K562 (cell line): ENCODE data around the gene ATP6V1F. TPM values are rescaled to one million over a fixed set of nuclear protein-coding genes. Genes with fewer than 3 reads are reported as not detected.

Experiments used
- BRCA1 ChIP-seq, 2 experiments: fragments of 450-650 bp in 1 of 2; sonication (generic) in 1 of 2; formaldehyde crosslinking in 1 of 2; IDR thresholded peaks; 2 replicates each; pipeline versions ENCODE4 v1.5.0 to v1.6.1; 2017 to 2020; ENCODE audit warnings: mild to moderate bottlenecking in 1 of 2, missing genetic modification reagents in 1 of 2
- HDAC8 ChIP-seq: fragments of 450-650 bp; IDR thresholded peaks from 2 replicates; pipeline ENCODE4 v1.6.1; 2016; ENCODE audit warnings: mild to moderate bottlenecking, missing genetic modification characterization, moderate library complexity, missing compliant biosample characterization
- IRF2 ChIP-seq: sonication (generic); formaldehyde crosslinking; IDR thresholded peaks from 2 replicates; pipeline ENCODE4 v1.8.1; 2022; ENCODE audit warnings: mild to moderate bottlenecking, missing genetic modification reagents
- MBD2 ChIP-seq: sonication (generic); IDR thresholded peaks from 2 replicates; pipeline ENCODE4 v1.6.1; 2016; ENCODE audit warnings: low read depth, borderline replicate concordance
- NFIX ChIP-seq: fragments of 250-450 bp; sonication (Bioruptor Pico); IDR thresholded peaks from 2 replicates; pipeline ENCODE4 v1.4.0; 2020; ENCODE audit warnings: low read depth, mild to moderate bottlenecking, moderate library complexity
- RFX7 ChIP-seq: fragments of 250-450 bp; sonication (Bioruptor Pico); IDR thresholded peaks from 2 replicates; pipeline ENCODE4 v1.5.1; 2021; ENCODE audit warnings: mild to moderate bottlenecking
- TAF9B ChIP-seq: fragments of 450-650 bp; IDR thresholded peaks from 2 replicates; pipeline ENCODE4 v1.6.1; 2018; ENCODE audit warnings: mild to moderate bottlenecking; ENCODE audit not compliant: partially characterized antibody
- TAL1 ChIP-seq: fragments of 450-650 bp; IDR thresholded peaks from 2 replicates; pipeline ENCODE4 v1.6.1; 2016; ENCODE audit warnings: mild to moderate bottlenecking
- TCFL5 ChIP-seq: fragments of 250-450 bp; sonication (Bioruptor Pico); conservative IDR thresholded peaks from 2 replicates; pipeline ENCODE4 v1.6.1; 2021; ENCODE audit warnings: mild to moderate bottlenecking, moderate library complexity, matching md5 sums
- TOE1 ChIP-seq, 2 experiments: fragments of 450-650 bp in 1 of 2; sonication (generic) in 1 of 2; formaldehyde crosslinking in 1 of 2; IDR thresholded peaks; 2 replicates each; pipeline versions ENCODE4 v1.7.1 to v1.8.0; 2016 to 2022; ENCODE audit warnings: borderline replicate concordance in 2 of 2, mild to moderate bottlenecking in 2 of 2, antibody characterized with exemption in 1 of 2, inconsistent platforms in 1 of 2, low read depth in 1 of 2, missing genetic modification reagents in 1 of 2, moderate library complexity in 1 of 2
- polyA plus RNA-seq, 8 experiments: library from polyadenylated mRNA; depleted of rRNA in 4 of 8; stranded (reverse) in 5 of 8; unstranded in 3 of 8; fragments of >200 nt; fragmentation: Nextera tagmentation in 2 of 8; fragmentation: Illumina TruSeq in 1 of 8; extraction: Ambion mirVana in 2 of 8; extraction: Trizol in 1 of 8; gene quantifications; 2 replicates each; pipeline versions ENCODE4 v1.2.1 to v1.2.3, GENCODE V29; 2011 to 2014; ENCODE audit warnings: inconsistent platforms in 1 of 8, missing spikeins in 1 of 8
- total RNA-seq, 7 experiments: library from RNA; depleted of rRNA in 6 of 7; stranded (reverse); fragments of >200 nt in 6 of 7; fragmentation: Illumina TruSeq in 2 of 7; extraction: Trizol in 2 of 7; gene quantifications; 2 replicates each; pipeline versions ENCODE4 v1.2.1 to v1.2.3, GENCODE V29; 2011 to 2021; ENCODE audit warnings: low replicate concordance in 1 of 7
- TF ChIP-seq, protein P1 (sequence below): fragments of 250-450 bp; sonication (Bioruptor Pico); IDR thresholded peaks from 2 replicates; pipeline ENCODE4 v1.5.0; 2022; ENCODE audit warnings: mild to moderate bottlenecking
- TF ChIP-seq, protein P2 (sequence below): fragments of 450-650 bp; formaldehyde crosslinking; IDR thresholded peaks from 2 replicates; pipeline ENCODE4 v1.4.0; 2022; ENCODE audit warnings: missing genetic modification characterization
- TF ChIP-seq, protein P3 (sequence below), 2 experiments: IDR thresholded peaks; 2 replicates each; pipeline ENCODE4 v1.6.1; 2011; ENCODE audit warnings: borderline replicate concordance in 1 of 2, control low read depth in 1 of 2, low read depth in 1 of 2, low read length in 1 of 2, mild to moderate bottlenecking in 1 of 2, mixed read lengths in 1 of 2, moderate library complexity in 1 of 2; ENCODE audit not compliant: insufficient read depth in 1 of 2, insufficient read length in 1 of 2, poor library complexity in 1 of 2, severe bottlenecking in 1 of 2; ENCODE audit errors: extremely low read depth in 1 of 2

ATP6V1F gene
- total and polyA plus RNA-seq, 9 of the 15 experiments (the other 6 are each of a cell fraction or from before 2014, with no cell fraction given), result 206 to 1,123 (median 542) TPM

DNA sequence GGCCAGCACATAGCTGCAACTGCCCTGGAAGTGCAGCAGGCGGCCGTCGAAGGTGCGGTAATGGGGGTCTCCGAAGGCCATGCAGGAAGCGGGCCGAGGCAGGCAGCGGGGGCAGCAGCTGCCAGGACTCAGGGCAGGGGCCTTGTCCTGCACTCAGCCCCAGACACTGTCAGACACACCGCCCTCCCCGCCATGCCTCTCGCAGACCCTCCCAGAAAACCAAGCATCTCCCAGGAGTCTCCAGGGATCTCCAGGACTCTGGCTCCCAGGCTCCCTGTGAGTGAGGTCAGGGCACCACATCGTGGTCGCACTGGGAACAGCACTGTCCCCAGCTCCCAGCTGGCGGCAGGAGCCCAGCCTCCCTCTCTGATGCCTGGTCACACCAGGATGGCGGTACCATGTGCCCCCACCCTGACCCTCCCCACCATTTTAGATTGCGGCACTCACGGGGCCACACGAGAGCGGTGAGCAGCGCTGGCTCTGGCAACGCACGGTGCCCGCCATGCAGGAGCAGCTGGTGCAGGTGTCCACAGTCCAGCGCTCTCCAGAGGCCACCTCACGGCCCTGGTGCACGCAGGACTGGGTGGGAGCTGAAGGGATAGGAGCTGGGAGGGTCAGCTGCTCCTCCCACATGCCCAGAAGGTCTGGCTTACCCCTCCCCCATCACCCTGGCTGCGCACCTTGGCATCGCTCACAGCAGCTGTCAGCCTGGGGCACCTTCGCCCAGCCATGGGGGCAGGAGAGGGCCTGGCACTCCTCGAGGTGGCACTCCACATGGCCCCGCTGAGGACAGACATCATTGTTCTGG is 17.5 kb downstream of the ATP6V1F start (continued):
- TF ChIP-seq, protein P1, sequence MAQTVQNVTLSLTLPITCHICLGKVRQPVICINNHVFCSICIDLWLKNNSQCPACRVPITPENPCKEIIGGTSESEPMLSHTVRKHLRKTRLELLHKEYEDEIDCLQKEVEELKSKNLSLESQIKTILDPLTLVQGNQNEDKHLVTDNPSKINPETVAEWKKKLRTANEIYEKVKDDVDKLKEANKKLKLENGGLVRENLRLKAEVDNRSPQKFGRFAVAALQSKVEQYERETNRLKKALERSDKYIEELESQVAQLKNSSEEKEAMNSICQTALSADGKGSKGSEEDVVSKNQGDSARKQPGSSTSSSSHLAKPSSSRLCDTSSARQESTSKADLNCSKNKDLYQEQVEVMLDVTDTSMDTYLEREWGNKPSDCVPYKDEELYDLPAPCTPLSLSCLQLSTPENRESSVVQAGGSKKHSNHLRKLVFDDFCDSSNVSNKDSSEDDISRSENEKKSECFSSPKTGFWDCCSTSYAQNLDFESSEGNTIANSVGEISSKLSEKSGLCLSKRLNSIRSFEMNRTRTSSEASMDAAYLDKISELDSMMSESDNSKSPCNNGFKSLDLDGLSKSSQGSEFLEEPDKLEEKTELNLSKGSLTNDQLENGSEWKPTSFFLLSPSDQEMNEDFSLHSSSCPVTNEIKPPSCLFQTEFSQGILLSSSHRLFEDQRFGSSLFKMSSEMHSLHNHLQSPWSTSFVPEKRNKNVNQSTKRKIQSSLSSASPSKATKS (CRISPR knock-in tag), result no peak
- TF ChIP-seq MBD2 (no peak), BRCA1 (IDR thresholded peaks at IDR 0.05) (no peak), BRCA1 (CRISPR knock-in tag; IDR thresholded peaks at IDR 0.05) (no peak), TCFL5 (no peak), NFIX (no peak), TOE1 (IDR thresholded peaks at IDR 0.05; ENCODE audit: borderline replicate concordance) (no peak), TOE1 (CRISPR knock-in tag; IDR thresholded peaks at IDR 0.05; ENCODE audit: borderline replicate concordance, low read depth) (no peak), HDAC8 (no peak), RFX7 (CRISPR knock-in tag) (no peak), TAL1 (no peak), IRF2 (CRISPR knock-in tag) (no peak), TAF9B (no peak)
- TF ChIP-seq, protein P2, sequence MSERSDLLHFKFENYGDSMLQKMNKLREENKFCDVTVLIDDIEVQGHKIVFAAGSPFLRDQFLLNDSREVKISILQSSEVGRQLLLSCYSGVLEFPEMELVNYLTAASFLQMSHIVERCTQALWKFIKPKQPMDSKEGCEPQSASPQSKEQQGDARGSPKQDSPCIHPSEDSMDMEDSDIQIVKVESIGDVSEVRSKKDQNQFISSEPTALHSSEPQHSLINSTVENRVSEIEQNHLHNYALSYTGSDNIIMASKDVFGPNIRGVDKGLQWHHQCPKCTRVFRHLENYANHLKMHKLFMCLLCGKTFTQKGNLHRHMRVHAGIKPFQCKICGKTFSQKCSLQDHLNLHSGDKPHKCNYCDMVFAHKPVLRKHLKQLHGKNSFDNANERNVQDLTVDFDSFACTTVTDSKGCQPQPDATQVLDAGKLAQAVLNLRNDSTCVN (CRISPR knock-in tag), result no peak
- TF ChIP-seq, protein P3, sequence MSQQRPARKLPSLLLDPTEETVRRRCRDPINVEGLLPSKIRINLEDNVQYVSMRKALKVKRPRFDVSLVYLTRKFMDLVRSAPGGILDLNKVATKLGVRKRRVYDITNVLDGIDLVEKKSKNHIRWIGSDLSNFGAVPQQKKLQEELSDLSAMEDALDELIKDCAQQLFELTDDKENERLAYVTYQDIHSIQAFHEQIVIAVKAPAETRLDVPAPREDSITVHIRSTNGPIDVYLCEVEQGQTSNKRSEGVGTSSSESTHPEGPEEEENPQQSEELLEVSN (IDR thresholded peaks at IDR 0.05; ENCODE audit: borderline replicate concordance in 1 of 2, extremely low read depth in 1 of 2, insufficient read depth in 1 of 2, insufficient read length in 1 of 2, low read depth in 1 of 2, low read length in 1 of 2, poor library complexity in 1 of 2, severe bottlenecking in 1 of 2), result no peak
